Measurements from ENCODE around the gene TCP11L2. TPM values are rescaled to one million over a fixed set of nuclear protein-coding genes. Genes with fewer than 3 reads are reported as not detected.

Gene TCP11L2
- total and polyA plus RNA-seq, 8 donors, result 21.3 to 49.5 (median 28.3) TPM

DNA sequence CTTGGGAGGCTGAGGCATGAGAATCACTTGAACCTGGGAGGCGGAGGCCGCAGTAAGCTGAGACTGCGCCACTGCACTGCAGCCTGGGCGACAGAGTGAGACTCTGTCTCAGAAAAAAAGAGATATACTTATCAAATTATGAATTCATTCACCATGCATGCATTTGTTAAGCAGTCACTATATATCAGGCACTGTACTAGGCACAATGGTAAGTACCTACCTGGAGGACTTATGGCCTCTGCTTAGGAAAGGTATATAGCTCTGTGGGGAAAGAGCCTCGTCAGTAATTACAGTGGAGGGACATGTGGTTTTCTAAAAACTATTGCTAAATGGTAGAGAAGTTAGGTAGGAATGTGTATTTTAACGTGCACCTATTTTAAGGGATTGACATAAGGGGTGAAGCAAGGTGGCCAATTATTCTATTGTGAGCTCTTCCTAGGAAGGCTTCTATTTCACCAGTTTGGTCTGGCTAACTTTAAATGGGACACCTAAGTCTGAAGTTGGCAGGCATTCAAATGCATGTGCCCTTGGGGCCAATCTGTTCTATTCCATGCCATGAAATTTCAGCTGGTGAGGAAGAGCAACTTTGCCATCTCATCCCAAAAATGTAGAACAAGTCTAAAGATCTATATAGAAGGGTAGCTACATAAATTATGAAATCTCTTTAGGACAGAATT is 15.0 kb downstream of the TCP11L2 start:
- H3K4me3 ChIP-seq, result no peak overlapping the region
- no peak overlapping the region for H3K27ac ChIP-seq
- intact Hi-C loops (cut with DNase I), result no loop called here
- H3K36me3 ChIP-seq, result peaks cover 0 to 94% of the 10 kb centered on the region in 2 donors
- ATAC-seq (no peak), DNase-seq (no peak)
- no peaks in the 10 kb centered on the region for H3K4me1 ChIP-seq
- no peaks in the 10 kb centered on the region for H3K9me3 ChIP-seq
- H3K27me3 ChIP-seq, result no peaks in the 10 kb centered on the region
- TF ChIP-seq, protein P1, sequence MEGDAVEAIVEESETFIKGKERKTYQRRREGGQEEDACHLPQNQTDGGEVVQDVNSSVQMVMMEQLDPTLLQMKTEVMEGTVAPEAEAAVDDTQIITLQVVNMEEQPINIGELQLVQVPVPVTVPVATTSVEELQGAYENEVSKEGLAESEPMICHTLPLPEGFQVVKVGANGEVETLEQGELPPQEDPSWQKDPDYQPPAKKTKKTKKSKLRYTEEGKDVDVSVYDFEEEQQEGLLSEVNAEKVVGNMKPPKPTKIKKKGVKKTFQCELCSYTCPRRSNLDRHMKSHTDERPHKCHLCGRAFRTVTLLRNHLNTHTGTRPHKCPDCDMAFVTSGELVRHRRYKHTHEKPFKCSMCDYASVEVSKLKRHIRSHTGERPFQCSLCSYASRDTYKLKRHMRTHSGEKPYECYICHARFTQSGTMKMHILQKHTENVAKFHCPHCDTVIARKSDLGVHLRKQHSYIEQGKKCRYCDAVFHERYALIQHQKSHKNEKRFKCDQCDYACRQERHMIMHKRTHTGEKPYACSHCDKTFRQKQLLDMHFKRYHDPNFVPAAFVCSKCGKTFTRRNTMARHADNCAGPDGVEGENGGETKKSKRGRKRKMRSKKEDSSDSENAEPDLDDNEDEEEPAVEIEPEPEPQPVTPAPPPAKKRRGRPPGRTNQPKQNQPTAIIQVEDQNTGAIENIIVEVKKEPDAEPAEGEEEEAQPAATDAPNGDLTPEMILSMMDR (IDR thresholded peaks at IDR 0.05), result no peak

DNA sequence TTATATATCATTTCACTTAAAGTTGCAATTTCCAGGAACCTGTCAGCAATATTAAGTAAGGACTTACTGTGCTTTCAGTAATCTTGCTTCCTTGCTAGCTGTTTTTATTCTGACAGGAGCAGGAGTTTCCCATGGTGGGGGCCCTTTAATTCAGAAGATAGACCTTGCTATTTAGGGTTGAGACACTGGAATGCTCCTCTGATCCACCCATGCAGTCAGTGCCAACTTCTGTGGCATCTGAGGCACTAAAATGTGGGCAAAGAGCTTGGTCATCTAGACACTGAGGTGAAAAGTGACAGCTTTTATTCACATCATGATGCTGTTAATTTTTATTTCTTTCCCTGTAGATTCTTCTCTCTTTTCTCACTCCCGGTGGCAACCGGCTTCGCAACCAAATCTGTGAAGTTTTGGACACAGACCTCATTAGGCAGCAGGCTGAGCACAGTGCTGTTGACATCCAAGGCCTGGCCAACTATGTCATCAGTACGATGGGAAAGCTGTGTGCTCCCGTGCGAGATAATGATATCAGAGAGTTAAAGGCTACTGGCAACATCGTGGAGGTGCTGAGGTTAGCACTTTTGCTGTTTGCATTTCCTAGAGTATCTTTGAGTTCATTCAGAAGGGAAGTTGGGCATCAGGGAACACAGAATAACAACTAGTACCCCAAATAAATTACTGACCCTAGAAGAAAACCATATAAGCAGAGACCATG is 18.8 kb downstream of the TCP11L2 start:
- H3K9me3 ChIP-seq, result no peaks in the 10 kb centered on the region
- peaks cover 0 to 99% of the 10 kb centered on the region in 2 donors for H3K36me3 ChIP-seq
- TF ChIP-seq, protein P1 (IDR thresholded peaks at IDR 0.05), result no peak
- ATAC-seq, result no peak
- no peak overlapping the region for H3K27ac ChIP-seq
- DNase-seq, result no peak
- no peaks in the 10 kb centered on the region for H3K27me3 ChIP-seq
- H3K4me3 ChIP-seq, result no peak overlapping the region
- H3K4me1 ChIP-seq, result no peaks in the 10 kb centered on the region
- intact Hi-C loops (cut with DNase I), result no loop called here

DNA sequence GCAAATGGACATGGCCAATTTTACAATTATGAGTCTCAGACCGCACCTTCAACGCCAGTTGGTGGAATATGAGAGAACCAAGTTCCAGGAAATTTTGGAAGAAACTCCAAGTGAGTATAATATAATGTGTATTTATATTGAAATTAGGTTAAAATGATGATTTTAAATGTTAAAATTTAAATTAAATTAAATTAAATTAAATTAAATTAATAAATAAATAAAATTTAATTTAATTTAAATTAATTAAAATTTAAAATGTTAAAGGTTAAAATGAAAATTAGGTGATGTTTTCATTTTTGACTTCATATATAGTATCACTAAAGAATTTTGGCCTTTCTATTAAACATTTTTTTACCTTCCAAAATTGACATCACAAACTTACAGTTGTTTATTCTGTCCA is 21.0 kb downstream of the TCP11L2 start:
- no peak for ATAC-seq
- Histone ChIP-seq H3K36me3 (peaks cover 0 to 92% of the 10 kb centered on the region in 2 donors), H3K4me1 (no peaks in the 10 kb centered on the region), H3K27me3 (no peaks in the 10 kb centered on the region), H3K4me3 (no peak overlapping the region), H3K27ac (no peak overlapping the region), H3K9me3 (no peaks in the 10 kb centered on the region)
- intact Hi-C loops (cut with DNase I), result no loop called here
- DNase-seq, result no peak
- TF ChIP-seq, protein P1 (IDR thresholded peaks at IDR 0.05), result no peak

DNA sequence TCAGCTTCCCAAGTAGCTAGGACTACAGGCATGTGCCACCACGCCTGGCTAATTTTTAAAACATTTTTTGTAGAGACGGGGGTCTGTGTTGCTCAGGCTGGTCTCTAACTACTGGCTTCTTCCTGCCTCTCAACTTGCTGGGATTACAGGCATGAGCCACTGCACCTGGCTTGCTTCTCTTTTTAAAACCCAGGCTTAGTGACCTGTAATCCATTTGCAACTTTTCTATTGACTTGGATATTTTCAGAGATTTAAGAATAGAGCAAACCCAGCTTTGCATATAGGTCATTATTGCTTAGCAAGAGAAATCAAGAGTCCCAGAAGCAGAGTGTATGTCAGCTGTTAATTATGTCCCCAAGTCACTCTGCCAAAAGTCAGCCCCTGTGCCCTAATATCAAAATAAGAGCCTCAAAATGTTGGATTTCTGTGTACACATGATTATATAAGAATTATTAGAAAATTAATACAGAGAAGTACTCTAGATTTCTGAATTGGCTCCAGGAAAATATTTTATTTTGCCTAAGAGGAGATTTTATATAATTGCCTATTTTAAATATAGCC is 24.9 kb downstream of the TCP11L2 start:
- peaks cover 0 to 65% of the 10 kb centered on the region in 2 donors for H3K36me3 ChIP-seq
- no peaks in the 10 kb centered on the region for H3K9me3 ChIP-seq
- no peaks in the 10 kb centered on the region for H3K27me3 ChIP-seq
- TF ChIP-seq, protein P1 (IDR thresholded peaks at IDR 0.05), result no peak
- ATAC-seq (no peak), DNase-seq (peak in 1 of 4 donors; percentile 37)
- H3K4me1 ChIP-seq, result peaks cover 0 to 14% of the 10 kb centered on the region in 2 donors
- intact Hi-C loops (cut with DNase I), result no loop called here
- no peak overlapping the region for H3K27ac ChIP-seq
- H3K4me3 ChIP-seq, result no peak overlapping the region

DNA sequence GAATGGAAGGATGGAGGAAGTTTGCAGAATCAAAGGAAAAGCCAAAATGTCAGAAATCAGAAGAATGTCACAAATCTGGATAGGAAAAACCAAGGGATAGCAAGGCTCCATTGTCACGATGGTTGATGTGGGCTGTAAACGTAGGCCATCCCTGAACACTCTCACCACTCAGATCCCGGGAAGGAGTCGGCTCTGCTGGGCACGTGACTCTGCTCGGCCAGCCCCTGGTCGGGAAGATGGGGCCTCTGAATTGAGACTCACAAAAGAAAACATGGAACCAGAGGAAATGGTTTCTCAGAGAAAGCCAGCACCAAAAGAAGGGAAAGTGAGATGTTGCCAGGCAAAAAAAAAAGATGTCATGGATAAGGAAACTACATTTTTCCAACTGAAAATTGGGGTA is 26.2 kb downstream of the TCP11L2 start:
- intact Hi-C loops (cut with DNase I), result no loop called here
- Histone ChIP-seq H3K27ac (peak overlapping the region in 1 of 2 donors; percentile 2), H3K9me3 (no peaks in the 10 kb centered on the region), H3K4me3 (no peak overlapping the region), H3K4me1 (peaks cover 0 to 14% of the 10 kb centered on the region in 2 donors), H3K27me3 (no peaks in the 10 kb centered on the region), H3K36me3 (peaks cover 0 to 53% of the 10 kb centered on the region in 2 donors)
- DNase-seq (no peak), ATAC-seq (no peak)
- TF ChIP-seq, protein P1 (IDR thresholded peaks at IDR 0.05), result no peak

Data from left lung (tissue), 10 donors.